ENCODE results near the gene MOB3B. TPM values are rescaled to one million over a fixed set of nuclear protein-coding genes. Genes with fewer than 3 reads are reported as not detected.

The MOB3B gene
- polyA plus RNA-seq, 2 of the 4 experiments (the other 2 are of a cell fraction), result 6.0 to 6.4 TPM

- no peak for DNase-seq (ENCODE audit: low read depth in 1 of 2, low spot score in 1 of 2)
- ChIA-PET POLR2A (no interaction called here), CTCF (interaction anchor here (0.7 to 1.9 kb wide), 4 partner anchors 23 to 191 kb away, joined by 3 to 12 read pairs (median 4); no protein-coding TSS in a partner anchor)
- no peak for ATAC-seq
- Histone ChIP-seq H3K4me2 (no peak within 1 kb of the TSS), H3K4me3 (no peak within 1 kb of the TSS), H3K4me1 (peaks cover 18% of the 10 kb centered on the region), H3K27ac (no peak within 1 kb of the TSS), H3K9me3 (no peaks in the 10 kb centered on the region)
- no peak for TF ChIP-seq NR3C1 (IDR thresholded peaks at IDR 0.05)
- WGBS (ENCODE audit: missing lambda C conversion rate), result 65% methylated on average over 2 of the region's 2 CpGs
- FAIRE-seq, result no peak
Observed at GRCh38 chr9:27524236-27524635, 5.4 kb downstream of the MOB3B start, which contains the start of gene IFNK. IFNK (plus strand) TSS chr9:27524290; CDS start chr9:27524337, 47 bp downstream.

DNA sequence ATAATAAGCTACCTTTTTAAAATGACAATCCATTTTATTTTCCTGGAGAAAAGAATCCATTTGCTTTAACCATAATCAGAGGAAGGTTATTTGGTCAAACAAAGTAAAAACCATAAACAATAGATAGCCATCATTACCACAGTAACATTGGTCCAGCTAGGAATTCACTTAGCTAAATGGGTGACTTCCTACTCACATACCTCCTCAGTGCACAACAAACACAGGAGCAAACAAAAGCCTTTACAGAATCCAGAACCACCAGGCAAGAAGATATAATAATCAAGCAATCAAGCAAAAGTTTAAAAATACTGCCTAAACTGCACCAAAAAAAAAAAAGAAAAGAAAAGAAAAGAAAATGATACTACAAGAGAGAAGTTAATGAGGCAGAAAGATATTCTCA, 6.5 kb downstream of the MOB3B start:
- H3K9me3 ChIP-seq, result no peaks in the 10 kb centered on the region
- no peak overlapping the region for H3K4me3 ChIP-seq
- no peak for DNase-seq (ENCODE audit: low read depth in 1 of 2, low spot score in 1 of 2)
- peaks cover 29% of the 10 kb centered on the region for H3K4me1 ChIP-seq
- no peak overlapping the region for H3K4me2 ChIP-seq
- no peak for FAIRE-seq
- CTCF ChIA-PET, result interaction anchor here (0.9 to 1.5 kb wide), 3 partner anchors 24 to 190 kb away, joined by 3 to 8 read pairs (median 4); no protein-coding TSS in a partner anchor
- H3K27ac ChIP-seq, result no peak overlapping the region
- POLR2A ChIA-PET, result no interaction called here
- ATAC-seq, result no peak
- TF ChIP-seq RFX5 (IDR thresholded peaks at IDR 0.05) (no peak), KDM1A (IDR thresholded peaks at IDR 0.05; ENCODE audit: low read depth) (no peak), BHLHE40 (IDR thresholded peaks at IDR 0.05; ENCODE audit: low read depth, low read length) (no peak)

- Histone ChIP-seq H3K9me3 (no peaks in the 10 kb centered on the region), H3K4me1 (peaks cover 30% of the 10 kb centered on the region), H3K27ac (peak overlapping the region; percentile 68 to 83), H3K4me2 (peak overlapping the region; percentile 59; the same call in 2 of the 3 replicates), H3K4me3 (no peak overlapping the region)
- ATAC-seq, result no peak
- TF ChIP-seq, protein P1, sequence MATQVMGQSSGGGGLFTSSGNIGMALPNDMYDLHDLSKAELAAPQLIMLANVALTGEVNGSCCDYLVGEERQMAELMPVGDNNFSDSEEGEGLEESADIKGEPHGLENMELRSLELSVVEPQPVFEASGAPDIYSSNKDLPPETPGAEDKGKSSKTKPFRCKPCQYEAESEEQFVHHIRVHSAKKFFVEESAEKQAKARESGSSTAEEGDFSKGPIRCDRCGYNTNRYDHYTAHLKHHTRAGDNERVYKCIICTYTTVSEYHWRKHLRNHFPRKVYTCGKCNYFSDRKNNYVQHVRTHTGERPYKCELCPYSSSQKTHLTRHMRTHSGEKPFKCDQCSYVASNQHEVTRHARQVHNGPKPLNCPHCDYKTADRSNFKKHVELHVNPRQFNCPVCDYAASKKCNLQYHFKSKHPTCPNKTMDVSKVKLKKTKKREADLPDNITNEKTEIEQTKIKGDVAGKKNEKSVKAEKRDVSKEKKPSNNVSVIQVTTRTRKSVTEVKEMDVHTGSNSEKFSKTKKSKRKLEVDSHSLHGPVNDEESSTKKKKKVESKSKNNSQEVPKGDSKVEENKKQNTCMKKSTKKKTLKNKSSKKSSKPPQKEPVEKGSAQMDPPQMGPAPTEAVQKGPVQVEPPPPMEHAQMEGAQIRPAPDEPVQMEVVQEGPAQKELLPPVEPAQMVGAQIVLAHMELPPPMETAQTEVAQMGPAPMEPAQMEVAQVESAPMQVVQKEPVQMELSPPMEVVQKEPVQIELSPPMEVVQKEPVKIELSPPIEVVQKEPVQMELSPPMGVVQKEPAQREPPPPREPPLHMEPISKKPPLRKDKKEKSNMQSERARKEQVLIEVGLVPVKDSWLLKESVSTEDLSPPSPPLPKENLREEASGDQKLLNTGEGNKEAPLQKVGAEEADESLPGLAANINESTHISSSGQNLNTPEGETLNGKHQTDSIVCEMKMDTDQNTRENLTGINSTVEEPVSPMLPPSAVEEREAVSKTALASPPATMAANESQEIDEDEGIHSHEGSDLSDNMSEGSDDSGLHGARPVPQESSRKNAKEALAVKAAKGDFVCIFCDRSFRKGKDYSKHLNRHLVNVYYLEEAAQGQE (IDR thresholded peaks at IDR 0.05), result 0 out of 2 replicates have a peak, but pooled peaks have one; percentile 18
- TF ChIP-seq HEYL (CRISPR knock-in tag; IDR thresholded peaks at IDR 0.05), result no peak
- ChIA-PET CTCF (interaction anchor here (2.6 kb wide), 1 partner anchor 9 kb away, joined by 14 read pairs; the partner anchor contains the start of gene MOB3B), POLR2A (no interaction called here)
- DNase-seq (ENCODE audit: low read depth in 1 of 2, low spot score in 1 of 2), result no peak
- WGBS (ENCODE audit: missing lambda C conversion rate), result 59% methylated on average over 4 of the region's 4 CpGs
- no peak for FAIRE-seq
Observed at GRCh38 chr9:27520986-27521385, 8.6 kb downstream of the MOB3B start.

- ATAC-seq, result peak; percentile 84 to 88
- H3K4me2 ChIP-seq, result peak overlapping the region; percentile 59
- FAIRE-seq, result peak; percentile 86
- no peaks in the 10 kb centered on the region for H3K9me3 ChIP-seq
- peak in 1 of 2 experiments; percentile 49 for DNase-seq (ENCODE audit: low read depth in 1 of 2, low spot score in 1 of 2)
- H3K27ac ChIP-seq, result peak overlapping the region; percentile 68 to 83
- TF ChIP-seq GATA3 (IDR thresholded peaks at IDR 0.05; ENCODE audit: borderline replicate concordance) (peak; percentile 66; the same call in 1 of the 2 replicates), SMC3 (IDR thresholded peaks at IDR 0.05) (no peak), JUNB (IDR thresholded peaks at IDR 0.05) (peak; percentile 59), FOSL2 (IDR thresholded peaks at IDR 0.05) (peak; percentile 36; the same call in 1 of the 2 replicates), FOSL2 (CRISPR knock-in tag; IDR thresholded peaks at IDR 0.05) (peak; percentile 59)
- CTCF ChIA-PET, result interaction anchor here (1.0 to 2.6 kb wide), 4 partner anchors 10 to 186 kb away, joined by 3 to 14 read pairs (median 7); partner anchors contain the start of gene MOB3B
- no peak overlapping the region for H3K4me3 ChIP-seq
- H3K4me1 ChIP-seq, result peaks cover 30% of the 10 kb centered on the region
- WGBS (ENCODE audit: missing lambda C conversion rate), result 15% methylated on average over 10 of the region's 10 CpGs
- POLR2A ChIA-PET, result interaction anchor here (0.9 kb wide), 1 partner anchor 93 kb away, joined by 3 read pairs; no protein-coding TSS in a partner anchor
Observed at GRCh38 chr9:27519466-27520465, 9.8 kb downstream of the MOB3B start.
